GM19395 (cell line): Measurements from ENCODE around the gene RPL39L.

Source experiments
- ATAC-seq: cut with Tn5 transposase; IDR thresholded peaks from one replicate; pipeline ENCODE4 v1.9.1; 2021; ENCODE audit warnings: mild to moderate bottlenecking, moderate library complexity; ENCODE audit not compliant: unreplicated experiment

Gene RPL39L

GRCh38 chr3:187102073-187102634 lies 37.1 kb downstream of the RPL39L start:
- no peak for ATAC-seq

- peak; percentile 75 for ATAC-seq
Observed at GRCh38 chr3:187101184-187102072, 37.9 kb downstream of the RPL39L start.

- ATAC-seq = no peak
Observed at GRCh38 chr3:187098923-187099512, 40.3 kb downstream of the RPL39L start.

- no peak for ATAC-seq
Observed at GRCh38 chr3:187093320-187093719, 46.0 kb downstream of the RPL39L start.

DNA sequence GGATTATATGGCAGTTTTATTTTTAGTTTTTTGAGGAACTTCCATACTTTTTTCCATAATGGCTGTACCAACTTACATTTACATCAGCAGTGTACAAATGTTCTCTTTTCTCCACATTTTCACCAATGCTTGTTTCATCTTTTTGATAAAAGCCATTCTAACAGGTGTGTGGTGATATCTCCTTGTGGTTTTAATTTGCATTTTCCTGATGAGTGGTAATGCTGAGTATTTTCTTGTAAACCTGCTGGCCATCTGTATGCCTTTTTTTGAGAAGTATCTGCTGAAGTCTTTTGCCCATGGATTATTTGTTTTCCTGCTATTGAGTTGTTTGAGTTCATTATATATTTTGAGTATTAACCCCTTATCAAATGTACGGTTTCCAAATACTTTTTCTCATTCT lies 50.6 kb downstream of the RPL39L start:
- ATAC-seq = no peak

- ATAC-seq = no peak
Observed at GRCh38 chr3:187086831-187087230, 52.5 kb downstream of the RPL39L start.

- no peak for ATAC-seq
Observed at GRCh38 chr3:187085933-187086332, 53.4 kb downstream of the RPL39L start.

DNA sequence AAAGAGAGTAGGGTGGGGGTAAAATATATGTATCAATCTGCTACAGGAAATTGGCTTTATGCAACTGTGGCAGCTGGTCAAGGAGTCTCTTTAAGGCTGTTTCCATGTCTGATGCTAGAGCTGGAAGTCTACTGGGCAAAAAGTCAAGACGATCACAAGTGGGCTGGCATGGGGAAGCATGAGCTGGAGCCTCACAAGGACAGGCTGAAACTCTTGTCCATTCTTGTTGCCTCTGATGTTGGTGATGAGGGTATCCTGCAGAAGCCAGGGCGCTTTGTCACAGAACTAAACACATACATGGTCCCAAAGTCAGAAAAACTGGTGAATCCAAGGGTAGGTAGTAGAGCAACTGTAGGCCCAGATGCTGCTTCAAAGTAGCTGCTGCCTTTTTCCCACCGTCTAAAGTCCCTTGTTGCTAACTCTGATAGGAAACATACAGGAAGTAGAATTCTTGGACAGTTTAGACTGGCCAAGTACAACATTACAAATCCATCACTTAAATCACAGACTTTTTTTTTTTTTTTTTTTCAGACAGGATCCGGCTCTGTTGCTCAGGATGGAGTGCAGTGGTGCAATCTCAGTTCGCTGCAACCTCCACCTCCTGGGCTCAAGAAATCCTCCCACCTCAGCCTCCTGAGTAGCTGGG lies 54.2 kb downstream of the RPL39L start:
- no peak for ATAC-seq

- ATAC-seq = no peak
Observed at GRCh38 chr3:187084580-187084979, 54.7 kb downstream of the RPL39L start.

DNA sequence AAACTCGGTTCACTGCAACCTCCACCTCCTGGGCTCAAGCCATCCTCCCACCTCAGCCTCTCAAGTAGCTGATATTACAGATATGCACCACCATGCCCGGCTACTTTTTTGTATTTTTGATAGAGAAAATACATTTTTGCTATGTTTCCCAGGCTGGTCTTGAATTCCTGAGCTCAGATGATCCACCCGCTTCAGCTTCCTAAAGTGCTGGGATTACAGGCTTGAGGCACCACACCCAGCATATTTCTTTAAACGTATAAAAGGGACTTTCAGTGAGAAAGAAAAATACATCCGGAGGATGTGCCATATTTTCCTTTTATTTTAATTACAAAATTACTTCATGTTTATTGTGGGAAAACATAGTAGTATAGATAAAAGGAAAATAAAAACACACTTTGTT lies 55.2 kb downstream of the RPL39L start:
- no peak for ATAC-seq

- ATAC-seq = no peak
Observed at GRCh38 chr3:187082758-187083375, 56.4 kb downstream of the RPL39L start.

- no peak for ATAC-seq
Observed at GRCh38 chr3:187080799-187081450, 58.4 kb downstream of the RPL39L start.

DNA sequence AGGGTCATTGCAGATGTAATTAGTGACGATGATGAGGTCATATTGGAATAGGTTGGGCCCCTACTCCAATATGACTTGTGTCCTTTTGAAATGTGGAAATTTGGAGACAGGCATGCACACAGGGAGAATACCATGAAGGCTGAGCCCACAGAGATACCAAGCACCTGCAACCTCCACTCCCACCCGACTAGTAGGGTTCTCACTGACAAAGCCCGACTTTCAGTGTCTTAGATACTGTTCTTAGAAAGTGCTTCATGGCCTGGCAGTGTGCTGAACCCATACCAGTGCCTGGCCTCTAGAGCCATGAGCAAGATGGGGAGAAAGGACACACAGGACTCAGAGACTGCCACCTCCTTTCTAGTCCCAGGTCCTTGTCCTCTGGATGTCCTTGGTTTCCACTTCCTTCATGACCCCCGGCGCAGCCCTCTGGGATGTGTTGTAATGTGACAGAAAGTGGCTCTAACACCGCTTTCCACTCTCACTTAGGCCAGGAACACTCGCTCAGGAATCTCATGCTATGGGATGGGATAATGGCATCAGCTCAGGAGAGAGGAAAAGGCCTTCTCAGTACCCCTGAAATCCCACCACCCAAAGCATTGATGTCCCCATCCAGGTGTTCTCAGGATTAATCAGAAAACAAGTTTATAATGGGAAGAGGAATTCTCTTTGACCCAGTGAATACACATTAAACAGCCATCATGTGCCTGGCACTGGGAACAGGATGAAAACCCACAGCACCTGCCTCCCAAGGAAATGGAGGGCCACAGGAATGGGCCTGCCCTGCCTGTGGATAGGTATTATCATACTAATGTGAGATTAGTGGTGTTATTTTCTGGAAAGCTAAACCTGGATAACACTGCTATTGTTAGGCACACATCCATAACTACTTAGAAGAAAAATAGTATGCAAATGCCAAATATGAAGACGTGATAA lies 59.9 kb downstream of the RPL39L start:
- ATAC-seq = no peak

- ATAC-seq = no peak
Observed at GRCh38 chr3:187077537-187077936, 61.8 kb downstream of the RPL39L start.

- no peak for ATAC-seq
Observed at GRCh38 chr3:187077085-187077484, 62.2 kb downstream of the RPL39L start.

- no peak for ATAC-seq
Observed at GRCh38 chr3:187076297-187076696, 63.0 kb downstream of the RPL39L start.

- ATAC-seq = no peak
Observed at GRCh38 chr3:187074846-187075245, 64.5 kb downstream of the RPL39L start.

DNA sequence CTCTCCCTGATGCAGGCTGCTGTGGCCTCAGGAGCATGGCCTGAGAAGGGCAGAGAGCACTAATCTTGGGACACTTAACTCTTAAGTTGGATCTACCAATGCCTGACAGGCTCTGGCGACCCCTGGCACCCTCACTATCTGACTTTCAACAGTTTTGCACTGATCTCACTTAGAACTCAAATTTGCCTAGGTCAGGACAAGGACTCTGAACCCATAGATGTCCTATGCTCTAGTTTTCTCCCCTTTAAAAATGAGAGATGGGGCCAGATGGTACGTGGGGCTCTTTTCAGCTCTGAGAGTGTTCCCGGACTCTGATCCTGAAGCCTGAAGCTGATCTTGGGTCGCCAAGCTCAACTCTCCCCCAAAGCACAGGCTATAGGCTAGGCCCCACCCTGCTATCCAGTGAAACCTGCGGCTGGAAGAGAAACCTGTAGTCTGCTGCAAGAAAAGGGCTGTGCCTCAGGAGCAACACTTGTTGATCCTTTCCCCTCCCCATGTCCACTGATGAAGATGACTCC lies 65.7 kb downstream of the RPL39L start:
- no peak for ATAC-seq

DNA sequence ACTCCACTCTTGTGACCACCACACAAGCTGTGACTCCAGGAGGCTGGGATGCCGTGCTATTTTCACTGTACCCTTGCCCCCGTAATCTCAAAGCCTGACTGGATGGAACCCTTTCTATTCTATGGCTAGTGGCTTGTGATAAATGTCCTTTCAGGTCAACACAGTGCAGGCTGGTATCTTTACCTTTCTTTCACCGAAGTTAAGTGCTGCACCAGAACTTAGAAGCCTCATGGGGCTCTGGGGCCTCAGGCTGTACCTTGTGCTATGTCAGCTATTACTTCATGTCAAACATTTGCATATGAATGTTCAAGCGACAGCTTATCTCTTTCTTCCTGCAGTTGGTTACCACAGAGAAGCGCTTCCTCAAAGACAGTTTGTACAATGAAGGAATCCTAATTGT lies 66.8 kb downstream of the RPL39L start:
- ATAC-seq = no peak
